ENCODE measurements around the gene MTFP1. TPM values are rescaled to one million over a fixed set of nuclear protein-coding genes. Genes with fewer than 3 reads are reported as not detected.

MTFP1 gene
- total RNA-seq, 1 donor from 2014 or later, result 20.6 TPM

GRCh38 chr22:30430933-30431332, 5.4 kb downstream of the MTFP1 start:
- Mint-ChIP-seq H3K27ac (no peak overlapping the region), H3K27me3 (no peaks in the 10 kb centered on the region), H3K4me1 (ENCODE audit: unreplicated experiment) (peaks cover 3% of the 10 kb centered on the region), H3K4me3 (no peak overlapping the region), H3K9me3 (no peaks in the 10 kb centered on the region), H3K36me3 (no peaks in the 10 kb centered on the region)
- TF ChIP-seq CTCF (conservative IDR thresholded peaks at IDR 0.05), result no peak
- DNase-seq (ENCODE audit: extremely low spot score, unreplicated experiment), result no peak

GRCh38 chr22:30432096-30432495, 6.5 kb downstream of the MTFP1 start:
- TF ChIP-seq CTCF (conservative IDR thresholded peaks at IDR 0.05), result no peak
- Mint-ChIP-seq H3K27me3 (no peaks in the 10 kb centered on the region), H3K9me3 (no peaks in the 10 kb centered on the region), H3K4me3 (no peak overlapping the region), H3K27ac (no peak overlapping the region), H3K4me1 (ENCODE audit: unreplicated experiment) (peaks cover 4% of the 10 kb centered on the region), H3K36me3 (no peaks in the 10 kb centered on the region)
- DNase-seq (ENCODE audit: extremely low spot score, unreplicated experiment), result no peak

- no peaks in the 10 kb centered on the region for H3K9me3 Mint-ChIP-seq
Measured at GRCh38 chr22:30432520-30432919, 7.0 kb downstream of the MTFP1 start.

GRCh38 chr22:30433227-30433626, 7.7 kb downstream of the MTFP1 start:
- no peak overlapping the region for H3K4me3 Mint-ChIP-seq
- H3K4me1 Mint-ChIP-seq (ENCODE audit: unreplicated experiment), result peaks cover 5% of the 10 kb centered on the region
- no peaks in the 10 kb centered on the region for H3K36me3 Mint-ChIP-seq
- TF ChIP-seq CTCF (conservative IDR thresholded peaks at IDR 0.05), result no peak
- H3K9me3 Mint-ChIP-seq, result no peaks in the 10 kb centered on the region
- DNase-seq (ENCODE audit: extremely low spot score, unreplicated experiment), result no peak
- H3K27me3 Mint-ChIP-seq, result peaks cover 1% of the 10 kb centered on the region
- H3K27ac Mint-ChIP-seq, result no peak overlapping the region

More at GRCh38 chr22:30432520-30432919, 7.0 kb downstream of the MTFP1 start:
- DNase-seq (ENCODE audit: extremely low spot score, unreplicated experiment), result no peak
- no peak for TF ChIP-seq CTCF (conservative IDR thresholded peaks at IDR 0.05)
- Mint-ChIP-seq H3K36me3 (no peaks in the 10 kb centered on the region), H3K4me1 (ENCODE audit: unreplicated experiment) (peaks cover 4% of the 10 kb centered on the region), H3K4me3 (no peak overlapping the region), H3K27me3 (no peaks in the 10 kb centered on the region), H3K27ac (no peak overlapping the region)

- DNase-seq (ENCODE audit: extremely low spot score, unreplicated experiment), result no peak
Measured at GRCh38 chr22:30433773-30434172, 8.2 kb downstream of the MTFP1 start.

More at GRCh38 chr22:30433773-30434172, 8.2 kb downstream of the MTFP1 start:
- Mint-ChIP-seq H3K36me3 (no peaks in the 10 kb centered on the region), H3K4me3 (no peak overlapping the region), H3K4me1 (ENCODE audit: unreplicated experiment) (peaks cover 9% of the 10 kb centered on the region), H3K27me3 (peaks cover 4% of the 10 kb centered on the region), H3K27ac (no peak overlapping the region), H3K9me3 (no peaks in the 10 kb centered on the region)
- TF ChIP-seq CTCF (conservative IDR thresholded peaks at IDR 0.05), result no peak

Measured in type B pancreatic cell (in vitro differentiated cells).